K562 (cell line): Measurements from ENCODE around the gene SGSH. TPM values are rescaled to one million over a fixed set of nuclear protein-coding genes. Genes with fewer than 3 reads are reported as not detected.

Experiments
- CHCHD3 ChIP-seq: fragments of 250-450 bp; sonication (Bioruptor Pico); IDR thresholded peaks from 2 replicates; pipeline ENCODE4 v2.1.2; 2022; ENCODE audit warnings: mild to moderate bottlenecking
- DEAF1 ChIP-seq: fragments of 450-650 bp; formaldehyde crosslinking; IDR thresholded peaks from 2 replicates; pipeline ENCODE4 v1.4.0; 2020; ENCODE audit warnings: mild to moderate bottlenecking, moderate library complexity
- E2F6 ChIP-seq, 2 experiments: IDR thresholded peaks; 2 replicates each; pipeline ENCODE4 v1.6.1; 2011; ENCODE audit warnings: borderline replicate concordance in 1 of 2, control low read depth in 1 of 2, low read depth in 1 of 2, low read length in 1 of 2, mild to moderate bottlenecking in 1 of 2, mixed read lengths in 1 of 2, moderate library complexity in 1 of 2; ENCODE audit not compliant: insufficient read depth in 1 of 2, insufficient read length in 1 of 2, poor library complexity in 1 of 2, severe bottlenecking in 1 of 2; ENCODE audit errors: extremely low read depth in 1 of 2
- GMEB1 ChIP-seq: fragments of 250-450 bp; sonication (Bioruptor Pico); IDR thresholded peaks from 2 replicates; pipeline ENCODE4 v1.4.0; 2020; ENCODE audit warnings: mild to moderate bottlenecking
- HDAC6 ChIP-seq: IDR thresholded peaks from 2 replicates; pipeline ENCODE4 v1.6.1; 2012; ENCODE audit warnings: low read depth, mild to moderate bottlenecking, control low read depth, inconsistent platforms, low read length, moderate library complexity
- HNRNPLL ChIP-seq: fragments of 200-400 bp; formaldehyde crosslinking; IDR thresholded peaks from 2 replicates; pipeline ENCODE4 v1.6.1; 2017; ENCODE audit warnings: low read length, low read depth, mild to moderate bottlenecking; ENCODE audit not compliant: poor library complexity, severe bottlenecking
- MBD2 ChIP-seq: sonication (generic); IDR thresholded peaks from 2 replicates; pipeline ENCODE4 v1.6.1; 2016; ENCODE audit warnings: low read depth, borderline replicate concordance
- NRF1 ChIP-seq, 2 experiments: fragments of 450-650 bp; IDR thresholded peaks in 1 of 2; conservative IDR thresholded peaks in 1 of 2; 2 replicates each; pipeline ENCODE4 v1.6.1; 2014; ENCODE audit warnings: mild to moderate bottlenecking in 2 of 2
- PTRF ChIP-seq: fragments of 450-650 bp; IDR thresholded peaks from 2 replicates; pipeline ENCODE4 v1.6.1; 2016; ENCODE audit warnings: mild to moderate bottlenecking, missing genetic modification characterization, missing compliant biosample characterization
- RREB1 ChIP-seq: fragments of 250-450 bp; sonication (Bioruptor Pico); IDR thresholded peaks from 2 replicates; pipeline ENCODE4 v1.4.0; 2020
- ZBTB11 ChIP-seq, 3 experiments: fragments of 200-800 bp in 1 of 3; fragments of 250-450 bp in 1 of 3; fragments of 450-650 bp in 1 of 3; sonication (Bioruptor Pico) in 1 of 3; sonication (Bioruptor generic) in 1 of 3; formaldehyde crosslinking in 1 of 3; IDR thresholded peaks; 2 replicates each; pipeline versions ENCODE4 v1.6.1 to v1.8.0; 2016 to 2022; ENCODE audit warnings: mild to moderate bottlenecking in 2 of 3, missing genetic modification characterization in 2 of 3, missing compliant biosample characterization in 1 of 3, moderate library complexity in 1 of 3
- ZNF24 ChIP-seq: fragments of 450-650 bp; IDR thresholded peaks from 2 replicates; pipeline ENCODE4 v1.6.1; 2016
- polyA plus RNA-seq, 8 experiments: library from polyadenylated mRNA; depleted of rRNA in 4 of 8; stranded (reverse) in 5 of 8; unstranded in 3 of 8; fragments of >200 nt; fragmentation: Nextera tagmentation in 2 of 8; fragmentation: Illumina TruSeq in 1 of 8; extraction: Ambion mirVana in 2 of 8; extraction: Trizol in 1 of 8; gene quantifications; 2 replicates each; pipeline versions ENCODE4 v1.2.1 to v1.2.3, GENCODE V29; 2011 to 2014; ENCODE audit warnings: inconsistent platforms in 1 of 8, missing spikeins in 1 of 8
- total RNA-seq, 7 experiments: library from RNA; depleted of rRNA in 6 of 7; stranded (reverse); fragments of >200 nt in 6 of 7; fragmentation: Illumina TruSeq in 2 of 7; extraction: Trizol in 2 of 7; gene quantifications; 2 replicates each; pipeline versions ENCODE4 v1.2.1 to v1.2.3, GENCODE V29; 2011 to 2021; ENCODE audit warnings: low replicate concordance in 1 of 7

The SGSH gene
- total and polyA plus RNA-seq, 9 of the 15 experiments (the other 6 are each of a cell fraction or from before 2014, with no cell fraction given) = 0.25 to 15.7 (median 4.9) TPM

GRCh38 chr17:80260791-80261158, 40.6 kb upstream of the SGSH start, which contains the start of gene RNF213 (continued):
- TF ChIP-seq RREB1 (0 out of 2 replicates have a peak, but pooled peaks have one; percentile 50), GMEB1 (CRISPR knock-in tag) (no peak), PTRF (tag) (no peak), DEAF1 (CRISPR knock-in tag) (no peak), MBD2 (no peak), HNRNPLL (no peak), E2F6 (IDR thresholded peaks at IDR 0.05; ENCODE audit: borderline replicate concordance in 1 of 2, extremely low read depth in 1 of 2, insufficient read depth in 1 of 2, insufficient read length in 1 of 2, low read depth in 1 of 2, low read length in 1 of 2, poor library complexity in 1 of 2, severe bottlenecking in 1 of 2) (peak in 1 of 2 experiments; percentile 63), CHCHD3 (no peak), ZBTB11 (CRISPR knock-in tag; IDR thresholded peaks at IDR 0.05) (no peak), NRF1 (conservative IDR thresholded peaks at IDR 0.05 in 1 of 2, IDR thresholded peaks at IDR 0.05 in 1 of 2) (peak in 1 of 2 experiments; percentile 20; a peak in 2 of 4 replicates), ZNF24 (no peak), HDAC6 (no peak)
